Ecto neural progenitor cell (in vitro differentiated cells): ENCODE data around the gene ITGA1.
"Not testable (repeated sequence)": the region's sequence is repeated elsewhere in the genome, so short reads cannot be mapped to it uniquely, and the experiment has no call there.

Source experiments
- DNase-seq: peaks from one replicate; pipeline ENCODE4 v3.0.0-alpha.2; 2018; ENCODE audit warnings: low spot score

Gene ITGA1

GRCh38 chr5:52787600-52788504 lies at the start of gene ITGA1, which contains the start of gene PELO:
TSS of gene ITGA1 (plus strand) at chr5:52787916. CDS start at chr5:52788354, 438 bp downstream.
TSS of gene PELO (plus strand) at chr5:52787916. CDS start at chr5:52800395, 12,479 bp downstream.
- DNase-seq = peak; percentile 82

- no peak for DNase-seq
These were observed 49.6 kb upstream of the ITGA1 start for GRCh38 chr5:52738095-52738506.

GRCh38 chr5:52740007-52740406 lies 47.7 kb upstream of the ITGA1 start:
- no peak for DNase-seq

- DNase-seq = no peak
These were observed 44.7 kb upstream of the ITGA1 start for GRCh38 chr5:52743012-52743411.

GRCh38 chr5:52743529-52743928 lies 44.2 kb upstream of the ITGA1 start:
- DNase-seq = no peak

- DNase-seq = no peak
These were observed 43.7 kb upstream of the ITGA1 start for GRCh38 chr5:52743970-52744369.

- DNase-seq = not testable (repeated sequence)
These were observed 42.8 kb upstream of the ITGA1 start for GRCh38 chr5:52744867-52745458.

GRCh38 chr5:52746539-52746938 lies 41.2 kb upstream of the ITGA1 start:
- DNase-seq = no peak

GRCh38 chr5:52748590-52748989 lies 39.1 kb upstream of the ITGA1 start:
- DNase-seq = no peak

GRCh38 chr5:52749666-52750065 lies 38.0 kb upstream of the ITGA1 start:
- no peak for DNase-seq

GRCh38 chr5:52751137-52751536 lies 36.6 kb upstream of the ITGA1 start:
- no peak for DNase-seq

GRCh38 chr5:52754051-52754450 lies 33.7 kb upstream of the ITGA1 start:
- DNase-seq = no peak

GRCh38 chr5:52757527-52757926 lies 30.2 kb upstream of the ITGA1 start:
- DNase-seq = no peak

GRCh38 chr5:52758014-52758413 lies 29.7 kb upstream of the ITGA1 start:
- no peak for DNase-seq

GRCh38 chr5:52759331-52759730 lies 28.4 kb upstream of the ITGA1 start:
- no peak for DNase-seq

GRCh38 chr5:52760695-52761366 lies 26.9 kb upstream of the ITGA1 start:
- DNase-seq = no peak

- no peak for DNase-seq
These were observed 20.4 kb upstream of the ITGA1 start for GRCh38 chr5:52767217-52767743.

GRCh38 chr5:52767766-52768480 lies 19.8 kb upstream of the ITGA1 start:
- DNase-seq = no peak

- no peak for DNase-seq
These were observed 18.7 kb upstream of the ITGA1 start for GRCh38 chr5:52769061-52769460.

GRCh38 chr5:52770287-52770939 lies 17.3 kb upstream of the ITGA1 start:
- no peak for DNase-seq

GRCh38 chr5:52771343-52772039 lies 16.2 kb upstream of the ITGA1 start:
- DNase-seq = no peak
